ENCODE data around the gene ETFA. TPM values are rescaled to one million over a fixed set of nuclear protein-coding genes. Genes with fewer than 3 reads are reported as not detected.

The ETFA gene
- total RNA-seq, 1 donor from 2014 or later, result 97.5 TPM

DNA sequence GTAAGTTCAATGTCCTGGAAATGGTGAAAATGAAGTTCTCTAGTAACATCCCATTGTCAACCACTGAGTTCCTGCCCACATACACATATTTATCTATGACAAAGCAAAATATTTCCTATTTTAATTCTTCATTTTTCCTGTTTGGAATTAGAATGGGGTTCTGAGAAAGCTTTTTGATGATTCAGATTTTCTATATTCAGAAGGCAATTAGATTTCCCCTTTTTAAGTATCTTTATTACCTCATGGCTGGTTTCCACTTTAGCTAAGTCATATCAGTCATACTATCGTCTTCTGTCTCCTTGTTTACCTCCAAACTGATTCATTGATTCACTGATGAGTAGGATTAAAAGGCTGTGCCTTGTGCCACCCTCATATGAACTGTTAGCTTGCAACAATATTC lies 17.9 kb downstream of the ETFA start:
- Histone ChIP-seq H3K4me1 (peaks cover 17% of the 10 kb centered on the region), H3K36me3 (no peaks in the 10 kb centered on the region), H3K27ac (no peak overlapping the region), H3K9me3 (no peaks in the 10 kb centered on the region), H3K27me3 (no peaks in the 10 kb centered on the region), H3K4me3 (no peak overlapping the region)
- intact Hi-C loops (cut with DNase I), result no loop called here
- DNase-seq (ENCODE audit: extremely low spot score in 2 of 2), result no peak
- TF ChIP-seq, protein P1, sequence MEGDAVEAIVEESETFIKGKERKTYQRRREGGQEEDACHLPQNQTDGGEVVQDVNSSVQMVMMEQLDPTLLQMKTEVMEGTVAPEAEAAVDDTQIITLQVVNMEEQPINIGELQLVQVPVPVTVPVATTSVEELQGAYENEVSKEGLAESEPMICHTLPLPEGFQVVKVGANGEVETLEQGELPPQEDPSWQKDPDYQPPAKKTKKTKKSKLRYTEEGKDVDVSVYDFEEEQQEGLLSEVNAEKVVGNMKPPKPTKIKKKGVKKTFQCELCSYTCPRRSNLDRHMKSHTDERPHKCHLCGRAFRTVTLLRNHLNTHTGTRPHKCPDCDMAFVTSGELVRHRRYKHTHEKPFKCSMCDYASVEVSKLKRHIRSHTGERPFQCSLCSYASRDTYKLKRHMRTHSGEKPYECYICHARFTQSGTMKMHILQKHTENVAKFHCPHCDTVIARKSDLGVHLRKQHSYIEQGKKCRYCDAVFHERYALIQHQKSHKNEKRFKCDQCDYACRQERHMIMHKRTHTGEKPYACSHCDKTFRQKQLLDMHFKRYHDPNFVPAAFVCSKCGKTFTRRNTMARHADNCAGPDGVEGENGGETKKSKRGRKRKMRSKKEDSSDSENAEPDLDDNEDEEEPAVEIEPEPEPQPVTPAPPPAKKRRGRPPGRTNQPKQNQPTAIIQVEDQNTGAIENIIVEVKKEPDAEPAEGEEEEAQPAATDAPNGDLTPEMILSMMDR (IDR thresholded peaks at IDR 0.05), result no peak
- TF ChIP-seq POLR2AphosphoS5 (IDR thresholded peaks at IDR 0.05; ENCODE audit: insufficient read depth in 1 of 2, low read depth in 1 of 2), result no peak
- TF ChIP-seq POLR2A (IDR thresholded peaks at IDR 0.05), result no peak

DNA sequence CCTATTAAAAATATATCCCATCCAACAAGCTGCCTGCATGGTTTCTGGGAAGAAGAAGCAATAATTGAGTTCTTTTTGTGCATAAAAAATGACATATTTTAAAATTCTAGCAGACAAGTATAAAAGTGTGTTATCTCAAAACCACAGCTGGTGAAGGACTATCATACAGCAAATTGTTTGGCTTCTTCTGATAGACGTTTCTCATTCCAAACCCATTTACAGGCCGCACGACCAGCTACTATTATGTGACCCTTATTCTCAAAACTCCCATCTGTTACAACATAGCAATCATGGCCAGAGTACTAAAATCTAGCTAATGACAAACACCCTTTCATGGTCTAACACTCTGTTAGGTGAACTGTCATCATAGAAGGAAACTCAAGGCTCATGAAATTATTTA lies 21.7 kb downstream of the ETFA start:
- Histone ChIP-seq H3K27ac (no peak overlapping the region), H3K9me3 (no peaks in the 10 kb centered on the region), H3K27me3 (no peaks in the 10 kb centered on the region), H3K4me1 (peaks cover 15% of the 10 kb centered on the region), H3K36me3 (peaks cover 0 to 24% of the 10 kb centered on the region in 2 donors), H3K4me3 (no peak overlapping the region)
- intact Hi-C loops (cut with DNase I), result no loop called here
- TF ChIP-seq, protein P1 (IDR thresholded peaks at IDR 0.05), result no peak
- TF ChIP-seq POLR2AphosphoS5 (IDR thresholded peaks at IDR 0.05; ENCODE audit: insufficient read depth in 1 of 2, low read depth in 1 of 2) (no peak), POLR2A (IDR thresholded peaks at IDR 0.05) (no peak)
- no peak for DNase-seq (ENCODE audit: extremely low spot score in 2 of 2)

DNA sequence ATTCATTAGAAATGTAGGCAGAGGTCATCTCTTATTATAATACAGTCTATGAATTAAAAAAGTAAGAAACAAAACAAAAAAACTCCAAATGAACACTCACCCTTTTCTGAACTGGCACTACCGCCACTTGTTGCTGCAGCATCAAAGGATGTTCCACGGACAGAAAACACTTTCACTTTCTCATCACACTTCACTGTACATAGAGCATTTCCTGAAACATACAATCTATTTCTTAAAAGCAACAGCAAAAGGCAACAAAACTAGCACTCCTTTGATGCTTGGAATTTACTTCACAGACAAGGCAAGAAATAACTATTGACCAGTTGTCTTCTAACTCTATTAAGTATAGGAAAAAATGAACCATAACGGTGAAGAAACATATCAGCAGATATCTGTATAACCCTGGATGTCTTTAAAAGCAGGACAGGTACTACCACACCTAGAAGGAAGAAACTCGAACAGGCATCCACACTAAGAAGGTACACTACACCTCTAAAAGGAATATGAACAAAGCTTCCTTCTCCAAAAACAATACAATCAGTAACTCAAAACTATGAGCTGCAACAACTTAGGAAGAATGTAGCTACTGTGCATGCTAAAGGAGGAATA lies 24.9 kb downstream of the ETFA start:
- Histone ChIP-seq H3K9me3 (no peaks in the 10 kb centered on the region), H3K27me3 (no peaks in the 10 kb centered on the region), H3K4me1 (no peaks in the 10 kb centered on the region), H3K27ac (no peak overlapping the region), H3K36me3 (peaks cover 0 to 47% of the 10 kb centered on the region in 2 donors), H3K4me3 (no peak overlapping the region)
- TF ChIP-seq POLR2A (IDR thresholded peaks at IDR 0.05) (no peak), POLR2AphosphoS5 (IDR thresholded peaks at IDR 0.05; ENCODE audit: insufficient read depth in 1 of 2, low read depth in 1 of 2) (no peak)
- TF ChIP-seq, protein P1 (IDR thresholded peaks at IDR 0.05), result no peak
- DNase-seq (ENCODE audit: extremely low spot score in 2 of 2), result no peak
- intact Hi-C loops (cut with DNase I), result no loop called here

DNA sequence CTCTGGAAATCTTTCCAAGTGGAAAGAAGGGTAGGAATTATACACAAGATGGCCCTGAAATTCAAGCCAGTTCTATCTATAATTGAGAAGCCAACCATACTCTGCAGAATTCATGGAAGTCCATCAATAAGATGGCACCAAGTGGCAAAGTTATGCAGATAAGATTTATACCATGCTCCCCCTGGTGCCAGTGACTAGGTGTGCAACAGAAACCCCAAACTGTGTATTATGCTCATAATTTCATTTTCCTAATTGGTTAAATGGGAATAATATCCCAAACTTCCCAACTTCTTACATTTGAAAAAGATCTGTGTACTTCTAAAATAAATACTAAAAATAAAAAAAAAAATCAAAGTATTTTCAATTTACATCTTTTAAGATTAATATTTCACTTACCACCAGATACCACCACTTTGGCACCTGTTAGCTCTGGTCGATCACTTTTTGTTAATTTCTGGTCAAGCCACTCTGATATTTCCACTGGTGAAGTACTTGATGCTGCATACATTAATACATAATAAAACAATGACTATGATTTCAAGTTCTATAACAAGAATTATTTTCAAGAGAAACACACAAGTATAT lies 25.9 kb downstream of the ETFA start:
- intact Hi-C loops (cut with DNase I), result no loop called here
- Histone ChIP-seq H3K27me3 (no peaks in the 10 kb centered on the region), H3K36me3 (peaks cover 0 to 56% of the 10 kb centered on the region in 2 donors), H3K4me3 (no peak overlapping the region), H3K4me1 (no peaks in the 10 kb centered on the region), H3K27ac (no peak overlapping the region), H3K9me3 (no peaks in the 10 kb centered on the region)
- TF ChIP-seq POLR2AphosphoS5 (IDR thresholded peaks at IDR 0.05; ENCODE audit: insufficient read depth in 1 of 2, low read depth in 1 of 2), result no peak
- TF ChIP-seq, protein P1 (IDR thresholded peaks at IDR 0.05), result no peak
- no peak for TF ChIP-seq POLR2A (IDR thresholded peaks at IDR 0.05)
- no peak for DNase-seq (ENCODE audit: extremely low spot score in 2 of 2)

DNA sequence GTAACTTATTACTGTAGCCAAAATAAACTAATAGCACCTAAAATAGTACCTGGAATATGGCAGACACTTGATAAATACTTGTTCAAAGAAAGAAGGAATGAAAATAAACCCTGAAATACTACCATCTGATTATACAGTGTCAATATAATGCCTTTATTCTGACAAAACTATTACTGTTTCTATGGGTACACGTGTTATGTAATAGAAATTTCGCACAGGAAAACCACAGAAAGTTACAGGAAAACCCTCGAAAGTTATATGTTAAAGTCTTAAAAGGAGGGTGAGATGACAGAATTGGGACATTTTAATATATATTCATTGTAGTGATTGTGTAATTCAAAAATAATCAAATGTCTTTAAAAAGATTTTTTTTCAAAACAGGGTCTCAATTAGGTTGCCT lies 28.8 kb downstream of the ETFA start:
- TF ChIP-seq, protein P1 (IDR thresholded peaks at IDR 0.05), result no peak
- TF ChIP-seq POLR2AphosphoS5 (IDR thresholded peaks at IDR 0.05; ENCODE audit: insufficient read depth in 1 of 2, low read depth in 1 of 2) (no peak), POLR2A (IDR thresholded peaks at IDR 0.05) (no peak)
- Histone ChIP-seq H3K27me3 (no peaks in the 10 kb centered on the region), H3K36me3 (peaks cover 0 to 73% of the 10 kb centered on the region in 2 donors), H3K4me3 (no peak overlapping the region), H3K9me3 (no peaks in the 10 kb centered on the region), H3K27ac (no peak overlapping the region), H3K4me1 (no peaks in the 10 kb centered on the region)
- intact Hi-C loops (cut with DNase I), result no loop called here
- no peak for DNase-seq (ENCODE audit: extremely low spot score in 2 of 2)

All from vagina (tissue), 2 donors.